HPDE6-E6E7 (cell line): ENCODE measurements around the gene PHACTR1.

Source experiments
- DNase-seq: peaks from one replicate; pipeline ENCODE4 v3.0.0; 2011; ENCODE audit warnings: missing footprints; ENCODE audit errors: extremely low spot score

Gene PHACTR1

GRCh38 chr6:13190376-13190775 is 473.8 kb downstream of the PHACTR1 start:
- no peak for DNase-seq

GRCh38 chr6:13191461-13191860 is 474.9 kb downstream of the PHACTR1 start:
- no peak for DNase-seq

GRCh38 chr6:13194852-13195251 is 478.3 kb downstream of the PHACTR1 start:
- peak; percentile 40 for DNase-seq

- no peak for DNase-seq
Observed at GRCh38 chr6:13195803-13196202, 479.2 kb downstream of the PHACTR1 start.

- no peak for DNase-seq
Observed at GRCh38 chr6:13198168-13198567, 481.6 kb downstream of the PHACTR1 start.

- no peak for DNase-seq
Observed at GRCh38 chr6:13201336-13201735, 484.8 kb downstream of the PHACTR1 start.

GRCh38 chr6:13203145-13203544 is 486.6 kb downstream of the PHACTR1 start:
- no peak for DNase-seq

- DNase-seq = no peak
Observed at GRCh38 chr6:13205106-13205505, 488.5 kb downstream of the PHACTR1 start.

- DNase-seq = no peak
Observed at GRCh38 chr6:13212096-13212495, 495.5 kb downstream of the PHACTR1 start.

GRCh38 chr6:13212538-13212937 is 496.0 kb downstream of the PHACTR1 start:
- no peak for DNase-seq

GRCh38 chr6:13215390-13215789 is 498.8 kb downstream of the PHACTR1 start:
- DNase-seq = no peak

- no peak for DNase-seq
Observed at GRCh38 chr6:13216236-13217014, 499.9 kb downstream of the PHACTR1 start.

GRCh38 chr6:13217206-13217905 is 500.8 kb downstream of the PHACTR1 start:
- DNase-seq = no peak

GRCh38 chr6:13220266-13220665 is 503.7 kb downstream of the PHACTR1 start:
- DNase-seq = no peak

GRCh38 chr6:13222048-13222447 is 505.5 kb downstream of the PHACTR1 start:
- DNase-seq = no peak

- no peak for DNase-seq
Observed at GRCh38 chr6:13226071-13226470, 509.5 kb downstream of the PHACTR1 start.

- no peak for DNase-seq
Observed at GRCh38 chr6:13228264-13229204, 512.0 kb downstream of the PHACTR1 start.

GRCh38 chr6:13229205-13230085 is 512.9 kb downstream of the PHACTR1 start:
- peak; percentile 19 for DNase-seq

GRCh38 chr6:13233106-13233505 is 516.5 kb downstream of the PHACTR1 start:
- no peak for DNase-seq

GRCh38 chr6:13234130-13234529 is 517.6 kb downstream of the PHACTR1 start:
- no peak for DNase-seq

GRCh38 chr6:13235339-13235738 is 518.8 kb downstream of the PHACTR1 start:
- no peak for DNase-seq
